HG03354 (cell line): ENCODE data around the gene B9D1.

Experiments used
- ATAC-seq: cut with Tn5 transposase; IDR thresholded peaks from one replicate; pipeline ENCODE4 v1.9.1; 2021; ENCODE audit warnings: mild to moderate bottlenecking; ENCODE audit not compliant: unreplicated experiment, poor library complexity, severe bottlenecking

B9D1 gene

GRCh38 chr17:19378416-19379360, 16.2 kb upstream of the B9D1 start, which contains the start of gene MAPK7:
TSS of gene MAPK7 (plus strand) at chr17:19378498. CDS start at chr17:19378901, 403 bp downstream.
- peak; percentile 12 for ATAC-seq

GRCh38 chr17:19377602-19378415, 15.3 kb upstream of the B9D1 start:
- peak; percentile 92 for ATAC-seq

GRCh38 chr17:19376811-19377210, 14.3 kb upstream of the B9D1 start:
- no peak for ATAC-seq

- ATAC-seq: no peak
Observed at GRCh38 chr17:19375732-19376131, 13.2 kb upstream of the B9D1 start.

GRCh38 chr17:19374136-19374535, 11.6 kb upstream of the B9D1 start:
- ATAC-seq: no peak

GRCh38 chr17:19372866-19373504, 10.5 kb upstream of the B9D1 start:
- no peak for ATAC-seq

GRCh38 chr17:19372439-19372838, 9.9 kb upstream of the B9D1 start:
- ATAC-seq: no peak

- ATAC-seq: no peak
Observed at GRCh38 chr17:19372011-19372370, 9.5 kb upstream of the B9D1 start.

GRCh38 chr17:19371259-19372010, 8.9 kb upstream of the B9D1 start:
- ATAC-seq: no peak

- peak; percentile 78 for ATAC-seq
Observed at GRCh38 chr17:19370493-19370960, 8.0 kb upstream of the B9D1 start.

- ATAC-seq: no peak
Observed at GRCh38 chr17:19369846-19370492, 7.4 kb upstream of the B9D1 start.

GRCh38 chr17:19369107-19369778, 6.7 kb upstream of the B9D1 start:
- ATAC-seq: no peak

- no peak for ATAC-seq
Observed at GRCh38 chr17:19368229-19368628, 5.7 kb upstream of the B9D1 start.

GRCh38 chr17:19366637-19366972, 4.1 kb upstream of the B9D1 start:
- no peak for ATAC-seq

- no peak for ATAC-seq
Observed at GRCh38 chr17:19365833-19366636, 3.5 kb upstream of the B9D1 start.

GRCh38 chr17:19365499-19365817, 2.9 kb upstream of the B9D1 start:
- ATAC-seq: no peak

GRCh38 chr17:19364699-19365498, 2.4 kb upstream of the B9D1 start:
- ATAC-seq: no peak
